ENCODE measurements around the gene LRRC52.
A peak's percentile ranks its signal among the peaks of the same experiment; 100 is the strongest.
"Not testable (repeated sequence)": the region's sequence is repeated elsewhere in the genome, so short reads cannot be mapped to it uniquely, and the experiment has no call there.

The LRRC52 gene

GRCh38 chr1:165592945-165593823, 49.4 kb downstream of the LRRC52 start:
- peak in 1 of 2 experiments; percentile 48 for DNase-seq

GRCh38 chr1:165595246-165595938, 51.6 kb downstream of the LRRC52 start:
- no peak for DNase-seq

DNA sequence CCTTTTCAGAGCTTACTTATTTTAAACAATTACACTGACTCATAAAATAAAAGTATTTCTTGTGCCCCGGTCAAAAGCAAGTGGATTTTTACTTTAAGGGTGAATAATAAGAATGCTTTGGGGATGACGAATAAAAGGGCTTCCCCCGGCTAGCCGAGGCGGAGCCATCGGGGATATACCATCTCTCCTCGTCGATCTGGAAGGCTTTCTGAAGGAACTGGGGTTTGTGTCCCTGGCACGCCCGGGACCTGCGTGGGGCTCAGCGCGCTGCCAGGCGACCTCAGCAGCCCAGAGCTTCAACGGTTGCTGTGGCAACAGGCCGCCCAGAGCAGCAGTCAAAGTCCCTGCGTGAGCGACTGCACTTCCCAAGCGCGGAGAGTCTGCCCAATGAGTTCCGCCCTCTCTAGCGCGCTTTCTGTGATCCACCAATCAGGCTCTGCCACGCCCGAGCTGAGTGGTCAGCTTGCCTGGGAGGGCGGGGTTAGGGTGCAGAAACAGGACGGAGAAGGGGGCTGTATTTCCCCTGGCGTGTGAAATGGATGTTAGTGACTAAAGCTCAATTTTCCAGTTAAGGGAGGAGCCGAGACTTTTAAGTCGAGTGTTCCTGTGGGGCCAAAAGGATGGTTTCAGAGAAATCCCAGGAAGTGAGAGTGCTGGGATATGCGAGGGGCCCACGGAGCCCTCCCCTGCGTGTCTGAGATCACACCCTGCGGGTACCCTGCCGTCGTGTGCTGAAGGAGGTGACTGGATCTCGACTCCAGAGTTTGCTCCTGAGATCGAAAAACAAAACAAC, 54.3 kb downstream of the LRRC52 start:
- peak; percentile 63 to 82 for DNase-seq

- no peak for DNase-seq
These were observed 54.9 kb downstream of the LRRC52 start for GRCh38 chr1:165598676-165599059.

- no peak for DNase-seq
These were observed 57.0 kb downstream of the LRRC52 start for GRCh38 chr1:165600793-165601192.

GRCh38 chr1:165603810-165604209, 60.0 kb downstream of the LRRC52 start:
- no peak for DNase-seq

DNA sequence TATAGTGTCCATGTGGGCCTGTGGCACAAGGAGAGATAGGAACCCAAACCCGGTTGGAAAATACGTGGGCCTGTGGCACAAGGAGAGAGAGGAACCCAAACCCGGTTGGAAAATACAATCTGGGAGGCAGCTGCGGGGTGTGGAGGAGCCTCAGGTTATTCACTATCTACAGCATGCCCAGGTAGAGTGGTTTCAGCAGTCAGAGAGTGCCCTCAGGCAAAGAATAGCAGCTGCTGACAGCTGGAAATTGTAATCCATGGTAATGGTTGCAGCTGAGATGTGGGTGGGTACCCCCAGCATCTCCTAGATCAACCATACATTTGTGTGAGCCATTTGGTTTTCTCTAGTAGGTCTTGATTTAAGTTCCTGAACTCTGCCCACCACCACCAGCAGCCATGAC, 61.4 kb downstream of the LRRC52 start:
- no peak for DNase-seq

DNA sequence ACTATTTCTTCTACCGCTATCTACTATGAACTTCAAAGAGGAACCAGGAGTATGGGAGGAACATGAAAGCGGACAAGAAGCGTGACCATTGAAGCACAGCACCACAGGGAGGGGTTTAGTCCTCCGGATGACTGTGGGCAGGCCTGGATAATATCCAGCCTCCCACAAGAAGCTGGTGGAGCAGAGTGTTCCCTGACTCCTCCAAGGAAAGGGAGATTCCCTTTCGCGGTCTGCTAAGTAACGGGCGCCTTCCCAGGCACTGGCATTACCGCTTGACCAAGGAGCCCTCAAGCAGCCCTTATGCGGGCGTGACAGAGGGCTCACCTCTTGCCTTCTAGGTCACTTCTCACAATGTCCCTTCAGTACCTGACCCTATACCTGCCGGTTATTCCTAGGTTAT, 62.9 kb downstream of the LRRC52 start:
- not testable (repeated sequence) for DNase-seq

GRCh38 chr1:165610866-165611265, 67.1 kb downstream of the LRRC52 start:
- DNase-seq, result no peak

DNA sequence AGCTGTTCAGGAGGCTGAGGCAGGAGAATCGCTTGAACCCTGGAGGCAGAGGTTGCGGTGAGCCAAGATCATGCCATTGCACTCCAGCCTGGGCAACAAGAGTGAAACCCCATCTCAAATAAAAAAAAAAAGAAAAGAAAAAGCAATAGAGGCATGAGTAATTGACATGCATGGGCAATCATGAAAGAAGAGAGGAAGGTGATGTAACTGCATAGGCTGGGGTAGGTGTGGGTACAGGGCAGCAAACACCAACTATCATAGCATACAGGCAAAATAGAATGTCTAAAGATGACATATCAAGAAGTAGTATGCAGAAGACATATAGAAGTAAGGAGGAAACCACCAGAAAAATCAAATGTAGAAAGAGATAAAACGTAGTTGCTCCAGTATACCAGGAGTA, 68.3 kb downstream of the LRRC52 start:
- DNase-seq, result no peak
